Measurements from ENCODE around the gene CNTN6.

CNTN6 gene

GRCh38 chr3:1406250-1406649 lies 313.4 kb downstream of the CNTN6 start:
- H2BK120ac ChIP-seq (ENCODE audit: low read depth, low read length) = no peak overlapping the region
- H2AFZ ChIP-seq (ENCODE audit: low read length) = no peak overlapping the region
- H4K91ac ChIP-seq (ENCODE audit: low read depth, low read length, poor library complexity) = no peak overlapping the region
- no peak overlapping the region for H3K23ac ChIP-seq (ENCODE audit: low read depth, low read length, poor library complexity)
- no peak overlapping the region for H2BK12ac ChIP-seq (ENCODE audit: low read length)
- no peak overlapping the region for H3K4me2 ChIP-seq (ENCODE audit: insufficient read depth, low read length, poor library complexity, severe bottlenecking)
- no peak overlapping the region for H3K4me3 ChIP-seq (ENCODE audit: low read length in 2 of 2)
- no peak overlapping the region for H3K4ac ChIP-seq (ENCODE audit: low read length)
- no peaks in the 10 kb centered on the region for H3K36me3 ChIP-seq (replicated peaks in 1 of 2; ENCODE audit: control insufficient read depth in 2 of 2, insufficient read depth in 2 of 2, low read length in 2 of 2)
- no peak overlapping the region for H3K18ac ChIP-seq (ENCODE audit: low read length)
- H3K27me3 ChIP-seq (ENCODE audit: control insufficient read depth in 3 of 3, insufficient read depth in 3 of 3, low read depth in 1 of 3, low read length in 3 of 3) = no peaks in the 10 kb centered on the region
- no peak overlapping the region for H2AK5ac ChIP-seq (ENCODE audit: low read depth, low read length)
- H2BK15ac ChIP-seq (ENCODE audit: low read length) = no peak overlapping the region
- no peaks in the 10 kb centered on the region for H3K9me3 ChIP-seq (replicated peaks in 1 of 2; ENCODE audit: control insufficient read depth in 2 of 2, insufficient read depth in 1 of 2, low read depth in 1 of 2, low read length in 2 of 2)
- no peak for DNase-seq (ENCODE audit: low spot score)
- no peak overlapping the region for H2BK5ac ChIP-seq (ENCODE audit: low read length)
- H4K8ac ChIP-seq (ENCODE audit: low read depth, low read length) = no peak overlapping the region
- H3K79me1 ChIP-seq (ENCODE audit: low read depth, low read length) = no peaks in the 10 kb centered on the region
- H3K14ac ChIP-seq (ENCODE audit: low read length) = no peak overlapping the region
- H3K27ac ChIP-seq (replicated peaks; ENCODE audit: low read length) = no peak overlapping the region
- H3K4me1 ChIP-seq (ENCODE audit: control insufficient read depth in 2 of 2, insufficient read depth in 1 of 2, low read depth in 1 of 2, low read length in 2 of 2) = no peaks in the 10 kb centered on the region
- no peak overlapping the region for H3K9ac ChIP-seq (ENCODE audit: low read depth, low read length, poor library complexity)

- Histone ChIP-seq H3K9me3 (replicated peaks in 1 of 2; ENCODE audit: control insufficient read depth in 2 of 2, insufficient read depth in 1 of 2, low read depth in 1 of 2, low read length in 2 of 2) (no peaks in the 10 kb centered on the region), H2BK5ac (ENCODE audit: low read length) (no peak overlapping the region), H4K91ac (ENCODE audit: low read depth, low read length, poor library complexity) (no peak overlapping the region), H2BK12ac (ENCODE audit: low read length) (no peak overlapping the region), H3K18ac (ENCODE audit: low read length) (no peak overlapping the region), H3K4me1 (ENCODE audit: control insufficient read depth in 2 of 2, insufficient read depth in 1 of 2, low read depth in 1 of 2, low read length in 2 of 2) (no peaks in the 10 kb centered on the region), H3K36me3 (replicated peaks in 1 of 2; ENCODE audit: control insufficient read depth in 2 of 2, insufficient read depth in 2 of 2, low read length in 2 of 2) (no peaks in the 10 kb centered on the region), H3K27me3 (ENCODE audit: control insufficient read depth in 3 of 3, insufficient read depth in 3 of 3, low read depth in 1 of 3, low read length in 3 of 3) (no peaks in the 10 kb centered on the region), H3K4me2 (ENCODE audit: insufficient read depth, low read length, poor library complexity, severe bottlenecking) (no peak overlapping the region), H3K23ac (ENCODE audit: low read depth, low read length, poor library complexity) (no peak overlapping the region), H3K79me1 (ENCODE audit: low read depth, low read length) (no peaks in the 10 kb centered on the region), H2BK15ac (ENCODE audit: low read length) (no peak overlapping the region), H3K9ac (ENCODE audit: low read depth, low read length, poor library complexity) (no peak overlapping the region), H3K27ac (replicated peaks; ENCODE audit: low read length) (no peak overlapping the region), H2AFZ (ENCODE audit: low read length) (no peak overlapping the region), H3K4me3 (ENCODE audit: low read length in 2 of 2) (no peak overlapping the region), H3K14ac (ENCODE audit: low read length) (no peak overlapping the region), H2AK5ac (ENCODE audit: low read depth, low read length) (no peak overlapping the region), H2BK120ac (ENCODE audit: low read depth, low read length) (no peak overlapping the region), H4K8ac (ENCODE audit: low read depth, low read length) (no peak overlapping the region), H3K4ac (ENCODE audit: low read length) (no peak overlapping the region)
- DNase-seq (ENCODE audit: low spot score) = no peak
- no CpG with 5 or more reads among the region's 3 CpGs for WGBS, 2 donors (ENCODE audit: extremely low coverage in 2 of 2, insufficient read length in 2 of 2, insufficient replicate concordance in 1 of 2)
Observed at GRCh38 chr3:1421577-1421976, 328.8 kb downstream of the CNTN6 start.

GRCh38 chr3:1423566-1424089 lies 330.8 kb downstream of the CNTN6 start:
- no peak overlapping the region for H2BK120ac ChIP-seq (ENCODE audit: low read depth, low read length)
- H3K4me2 ChIP-seq (ENCODE audit: insufficient read depth, low read length, poor library complexity, severe bottlenecking) = no peak overlapping the region
- no peak overlapping the region for H3K4ac ChIP-seq (ENCODE audit: low read length)
- no CpG with 5 or more reads among the region's 3 CpGs for WGBS, 2 donors (ENCODE audit: extremely low coverage in 2 of 2, insufficient read length in 2 of 2, insufficient replicate concordance in 1 of 2)
- H3K4me3 ChIP-seq (ENCODE audit: low read length in 2 of 2) = no peak overlapping the region
- H2BK5ac ChIP-seq (ENCODE audit: low read length) = no peak overlapping the region
- no peak overlapping the region for H2BK12ac ChIP-seq (ENCODE audit: low read length)
- DNase-seq (ENCODE audit: low spot score) = no peak
- H2BK15ac ChIP-seq (ENCODE audit: low read length) = no peak overlapping the region
- no peaks in the 10 kb centered on the region for H3K79me1 ChIP-seq (ENCODE audit: low read depth, low read length)
- H4K91ac ChIP-seq (ENCODE audit: low read depth, low read length, poor library complexity) = no peak overlapping the region
- H3K27me3 ChIP-seq (ENCODE audit: control insufficient read depth in 3 of 3, insufficient read depth in 3 of 3, low read depth in 1 of 3, low read length in 3 of 3) = no peaks in the 10 kb centered on the region
- no peak overlapping the region for H4K8ac ChIP-seq (ENCODE audit: low read depth, low read length)
- no peak overlapping the region for H3K9ac ChIP-seq (ENCODE audit: low read depth, low read length, poor library complexity)
- H3K9me3 ChIP-seq (replicated peaks in 1 of 2; ENCODE audit: control insufficient read depth in 2 of 2, insufficient read depth in 1 of 2, low read depth in 1 of 2, low read length in 2 of 2) = no peaks in the 10 kb centered on the region
- H2AK5ac ChIP-seq (ENCODE audit: low read depth, low read length) = no peak overlapping the region
- H3K36me3 ChIP-seq (replicated peaks in 1 of 2; ENCODE audit: control insufficient read depth in 2 of 2, insufficient read depth in 2 of 2, low read length in 2 of 2) = no peaks in the 10 kb centered on the region
- H3K4me1 ChIP-seq (ENCODE audit: control insufficient read depth in 2 of 2, insufficient read depth in 1 of 2, low read depth in 1 of 2, low read length in 2 of 2) = no peaks in the 10 kb centered on the region
- no peak overlapping the region for H3K14ac ChIP-seq (ENCODE audit: low read length)
- H3K23ac ChIP-seq (ENCODE audit: low read depth, low read length, poor library complexity) = no peak overlapping the region
- H3K18ac ChIP-seq (ENCODE audit: low read length) = no peak overlapping the region
- no peak overlapping the region for H2AFZ ChIP-seq (ENCODE audit: low read length)
- H3K27ac ChIP-seq (replicated peaks; ENCODE audit: low read length) = no peak overlapping the region

- no peak overlapping the region for H2BK120ac ChIP-seq (ENCODE audit: low read depth, low read length)
- no peak overlapping the region for H3K14ac ChIP-seq (ENCODE audit: low read length)
- no peak overlapping the region for H2BK5ac ChIP-seq (ENCODE audit: low read length)
- no peak for DNase-seq (ENCODE audit: low spot score)
- no peak overlapping the region for H3K9ac ChIP-seq (ENCODE audit: low read depth, low read length, poor library complexity)
- no peak overlapping the region for H4K91ac ChIP-seq (ENCODE audit: low read depth, low read length, poor library complexity)
- H3K79me1 ChIP-seq (ENCODE audit: low read depth, low read length) = no peaks in the 10 kb centered on the region
- no peaks in the 10 kb centered on the region for H3K27me3 ChIP-seq (ENCODE audit: control insufficient read depth in 3 of 3, insufficient read depth in 3 of 3, low read depth in 1 of 3, low read length in 3 of 3)
- H3K4me2 ChIP-seq (ENCODE audit: insufficient read depth, low read length, poor library complexity, severe bottlenecking) = no peak overlapping the region
- H4K8ac ChIP-seq (ENCODE audit: low read depth, low read length) = no peak overlapping the region
- no peak overlapping the region for H2AK5ac ChIP-seq (ENCODE audit: low read depth, low read length)
- H3K23ac ChIP-seq (ENCODE audit: low read depth, low read length, poor library complexity) = no peak overlapping the region
- H3K18ac ChIP-seq (ENCODE audit: low read length) = no peak overlapping the region
- no peaks in the 10 kb centered on the region for H3K4me1 ChIP-seq (ENCODE audit: control insufficient read depth in 2 of 2, insufficient read depth in 1 of 2, low read depth in 1 of 2, low read length in 2 of 2)
- H3K36me3 ChIP-seq (replicated peaks in 1 of 2; ENCODE audit: control insufficient read depth in 2 of 2, insufficient read depth in 2 of 2, low read length in 2 of 2) = no peaks in the 10 kb centered on the region
- H2BK15ac ChIP-seq (ENCODE audit: low read length) = no peak overlapping the region
- no peak overlapping the region for H2AFZ ChIP-seq (ENCODE audit: low read length)
- no peak overlapping the region for H2BK12ac ChIP-seq (ENCODE audit: low read length)
- no peaks in the 10 kb centered on the region for H3K9me3 ChIP-seq (replicated peaks in 1 of 2; ENCODE audit: control insufficient read depth in 2 of 2, insufficient read depth in 1 of 2, low read depth in 1 of 2, low read length in 2 of 2)
- H3K4ac ChIP-seq (ENCODE audit: low read length) = no peak overlapping the region
- H3K4me3 ChIP-seq (ENCODE audit: low read length in 2 of 2) = no peak overlapping the region
- no CpG with 5 or more reads among the region's 2 CpGs for WGBS, 2 donors (ENCODE audit: extremely low coverage in 2 of 2, insufficient read length in 2 of 2, insufficient replicate concordance in 1 of 2)
- H3K27ac ChIP-seq (replicated peaks; ENCODE audit: low read length) = no peak overlapping the region
Observed at GRCh38 chr3:1439395-1439794, 346.6 kb downstream of the CNTN6 start.
